Astrocyte of the spinal cord (primary cell): Measurements from ENCODE around the gene CHST12.

Source experiments
- DNase-seq: peaks from one replicate; pipeline ENCODE4 v3.0.0; 2011; ENCODE audit warnings: low read depth, low spot score
- H3K4me3 ChIP-seq: 2 replicates; pipeline ENCODE4 v1.5.1; 2011; ENCODE audit warnings: low read depth, mild to moderate bottlenecking, low read length, moderate library complexity
- in situ Hi-C: cut with HindIII; loops from 2 replicates; pipeline ENCODE4 v1.10.0; 2017; ENCODE audit warnings: low sequenced_read_pairs
- TF ChIP-seq, protein P1 (sequence below): IDR thresholded peaks from 2 replicates; pipeline ENCODE4 v1.5.1; 2012; ENCODE audit warnings: low read depth, mild to moderate bottlenecking, low read length, inconsistent platforms

The CHST12 gene

DNA sequence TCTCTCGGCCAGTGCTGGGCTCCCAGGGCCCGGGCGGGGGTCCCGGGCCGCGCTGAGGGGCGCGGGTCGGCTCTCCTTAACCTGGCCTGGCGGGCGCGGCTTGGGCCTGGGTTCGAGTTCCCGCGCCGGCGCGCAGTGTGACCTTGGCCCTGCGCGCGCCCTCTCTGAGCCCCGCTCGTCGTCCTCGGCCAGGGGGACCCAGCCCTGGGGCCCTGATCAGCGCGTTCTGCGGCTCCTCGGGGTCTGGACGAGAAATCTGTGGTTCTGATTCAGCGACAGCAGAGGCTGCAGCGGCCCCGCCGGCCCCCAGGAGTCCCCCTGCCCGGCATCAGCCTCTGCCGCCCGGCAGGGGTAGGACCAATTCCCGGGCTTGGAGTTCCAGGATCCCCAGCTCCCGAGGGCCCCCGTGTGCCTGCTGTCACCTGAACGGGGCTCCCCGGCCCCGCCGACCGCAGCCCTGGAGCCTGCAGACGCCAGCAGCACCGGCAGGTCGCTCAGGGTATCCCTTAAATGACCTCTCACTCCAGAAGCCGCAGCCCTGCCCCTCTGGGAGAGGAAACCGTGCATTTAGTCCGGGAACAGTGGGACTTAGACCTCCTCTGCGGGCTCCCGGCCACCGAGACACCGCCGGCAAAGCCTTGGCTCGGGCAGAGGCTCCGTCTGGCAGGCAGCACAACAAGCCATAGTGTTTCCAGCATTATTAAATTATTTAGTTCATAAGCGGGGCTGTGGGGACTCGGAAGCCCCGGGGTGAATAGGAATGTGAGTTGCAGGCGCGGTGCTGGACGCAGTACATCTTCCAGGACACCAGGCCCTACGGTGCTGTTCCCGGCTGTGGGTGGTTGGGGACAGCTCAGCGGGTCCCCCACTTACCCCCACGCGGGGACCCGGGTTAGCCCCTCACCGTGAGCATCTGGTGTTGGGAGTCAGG is 572 bp downstream of the CHST12 start:
- peak; percentile 36 for DNase-seq

DNA sequence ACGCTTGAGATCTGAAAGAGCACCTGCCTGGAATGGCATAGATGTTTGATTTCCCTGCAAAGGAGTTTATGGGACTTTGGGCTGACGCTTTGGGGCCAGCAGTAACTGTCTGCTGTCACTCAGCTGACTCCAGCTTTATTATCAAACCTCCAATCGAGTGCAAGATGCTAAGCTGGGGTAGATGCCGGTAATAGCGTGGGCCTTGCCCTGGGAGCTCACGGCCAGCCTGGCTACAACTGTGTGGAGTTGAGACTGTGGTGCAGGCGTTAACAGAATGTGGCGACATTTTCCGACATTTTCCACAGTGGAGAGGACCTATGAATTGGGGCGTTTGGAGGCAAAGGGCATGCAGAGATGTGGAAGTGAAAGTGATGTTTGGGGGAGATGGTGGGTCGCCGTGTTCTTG is 1.3 kb downstream of the CHST12 start:
- DNase-seq: no peak
- TF ChIP-seq, protein P1, sequence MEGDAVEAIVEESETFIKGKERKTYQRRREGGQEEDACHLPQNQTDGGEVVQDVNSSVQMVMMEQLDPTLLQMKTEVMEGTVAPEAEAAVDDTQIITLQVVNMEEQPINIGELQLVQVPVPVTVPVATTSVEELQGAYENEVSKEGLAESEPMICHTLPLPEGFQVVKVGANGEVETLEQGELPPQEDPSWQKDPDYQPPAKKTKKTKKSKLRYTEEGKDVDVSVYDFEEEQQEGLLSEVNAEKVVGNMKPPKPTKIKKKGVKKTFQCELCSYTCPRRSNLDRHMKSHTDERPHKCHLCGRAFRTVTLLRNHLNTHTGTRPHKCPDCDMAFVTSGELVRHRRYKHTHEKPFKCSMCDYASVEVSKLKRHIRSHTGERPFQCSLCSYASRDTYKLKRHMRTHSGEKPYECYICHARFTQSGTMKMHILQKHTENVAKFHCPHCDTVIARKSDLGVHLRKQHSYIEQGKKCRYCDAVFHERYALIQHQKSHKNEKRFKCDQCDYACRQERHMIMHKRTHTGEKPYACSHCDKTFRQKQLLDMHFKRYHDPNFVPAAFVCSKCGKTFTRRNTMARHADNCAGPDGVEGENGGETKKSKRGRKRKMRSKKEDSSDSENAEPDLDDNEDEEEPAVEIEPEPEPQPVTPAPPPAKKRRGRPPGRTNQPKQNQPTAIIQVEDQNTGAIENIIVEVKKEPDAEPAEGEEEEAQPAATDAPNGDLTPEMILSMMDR: no peak
- in situ Hi-C loops: no loop called here
- peak overlapping the region; percentile 64 for H3K4me3 ChIP-seq

More for the DNA sequence above, 572 bp downstream of the CHST12 start:
- TF ChIP-seq, protein P1: peak; percentile 21
- H3K4me3 ChIP-seq: peak overlapping the region; percentile 64
- in situ Hi-C loops: no loop called here

DNA sequence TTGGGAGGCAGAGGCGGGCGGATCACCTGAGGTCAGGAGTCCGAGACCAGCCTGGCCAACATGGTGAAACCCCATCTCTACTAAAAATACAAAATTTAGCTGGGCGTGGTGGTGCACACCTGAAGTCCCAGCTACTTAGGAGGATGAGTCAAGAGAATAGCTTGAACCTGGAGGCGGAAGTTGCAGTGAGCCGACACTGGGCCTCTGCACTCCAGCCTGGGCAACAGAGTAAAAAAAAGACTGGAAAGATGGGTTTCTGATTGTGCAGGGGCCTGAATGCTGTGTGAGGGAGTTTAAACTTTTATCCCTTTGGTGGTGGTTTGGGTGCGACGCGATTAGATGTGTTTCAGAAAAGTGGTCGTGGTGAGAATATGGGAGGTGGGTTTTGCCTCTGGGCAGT is 1.8 kb downstream of the CHST12 start:
- DNase-seq: no peak
- TF ChIP-seq, protein P1: no peak
- H3K4me3 ChIP-seq: no peak overlapping the region
- in situ Hi-C loops: no loop called here

DNA sequence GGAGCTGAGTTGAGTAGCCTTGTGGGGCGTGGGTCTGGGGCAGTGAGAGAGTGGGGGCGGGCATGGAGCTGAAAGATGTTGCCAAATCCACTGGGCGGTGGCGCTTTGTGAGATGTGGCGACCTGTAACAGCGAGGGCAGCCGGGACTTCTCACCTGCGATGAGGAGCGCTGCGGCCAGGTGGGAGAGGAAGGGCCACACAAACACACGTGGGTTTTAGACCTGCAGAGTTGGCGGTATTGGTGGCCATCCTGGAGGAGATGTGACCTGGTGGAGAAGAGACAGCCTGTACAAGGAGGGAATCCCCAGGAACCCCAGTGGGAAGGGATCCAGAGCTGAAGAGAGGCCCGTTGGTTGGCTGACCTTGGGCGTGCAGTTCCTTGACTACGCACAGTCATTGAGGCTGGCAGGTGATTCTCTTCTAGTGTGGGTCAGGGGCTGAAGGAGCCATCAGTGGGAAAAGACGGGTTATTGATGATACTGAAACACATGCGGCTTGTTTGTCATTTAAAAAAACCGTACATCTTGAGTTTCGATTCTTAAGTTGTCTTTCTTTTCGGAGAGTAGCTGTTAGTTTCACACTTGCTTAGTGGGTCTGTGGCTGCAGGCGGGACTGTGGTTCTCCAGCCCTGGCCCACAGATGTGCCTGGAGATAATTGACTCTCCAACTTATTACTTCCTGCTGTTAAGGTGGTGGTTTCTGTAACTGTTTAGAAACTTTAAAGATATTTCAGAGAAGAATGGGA is 2.4 kb downstream of the CHST12 start:
- TF ChIP-seq, protein P1: no peak
- in situ Hi-C loops: no loop called here
- H3K4me3 ChIP-seq: no peak overlapping the region
- no peak for DNase-seq

DNA sequence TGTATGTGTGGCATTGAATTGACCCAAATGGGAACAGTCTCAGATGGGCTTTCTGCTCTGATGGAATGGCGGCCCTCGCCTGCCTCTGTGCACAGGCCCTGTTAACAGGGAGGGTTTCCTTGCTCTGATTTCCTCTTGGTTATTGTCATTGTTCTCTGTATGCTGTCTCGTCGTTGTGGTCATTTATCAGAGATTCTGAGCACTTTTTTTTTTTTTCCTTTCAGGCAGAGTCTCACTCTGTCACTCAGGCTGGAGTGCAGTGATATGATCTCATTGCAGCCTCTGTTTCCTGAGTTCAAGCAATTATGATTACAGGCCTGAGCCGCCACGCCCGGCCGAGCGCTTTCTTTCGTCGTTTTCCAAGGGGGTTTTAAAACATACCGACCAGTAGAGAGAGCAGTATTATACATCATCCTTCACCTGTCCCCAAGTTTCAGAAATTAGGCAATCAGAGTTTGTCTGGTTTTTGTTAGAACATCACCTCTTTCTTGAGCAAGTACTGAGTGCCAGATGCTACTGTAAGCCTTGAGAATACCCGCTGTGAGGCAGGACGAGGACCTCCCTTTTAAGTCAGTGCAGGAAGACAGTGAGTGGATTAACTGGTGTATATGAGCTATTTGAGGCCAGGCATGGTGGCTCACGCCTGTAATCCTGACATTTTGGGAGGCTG is 6.5 kb downstream of the CHST12 start:
- TF ChIP-seq, protein P1: no peak
- no peak overlapping the region for H3K4me3 ChIP-seq
- no peak for DNase-seq
- in situ Hi-C loops: no loop called here

DNA sequence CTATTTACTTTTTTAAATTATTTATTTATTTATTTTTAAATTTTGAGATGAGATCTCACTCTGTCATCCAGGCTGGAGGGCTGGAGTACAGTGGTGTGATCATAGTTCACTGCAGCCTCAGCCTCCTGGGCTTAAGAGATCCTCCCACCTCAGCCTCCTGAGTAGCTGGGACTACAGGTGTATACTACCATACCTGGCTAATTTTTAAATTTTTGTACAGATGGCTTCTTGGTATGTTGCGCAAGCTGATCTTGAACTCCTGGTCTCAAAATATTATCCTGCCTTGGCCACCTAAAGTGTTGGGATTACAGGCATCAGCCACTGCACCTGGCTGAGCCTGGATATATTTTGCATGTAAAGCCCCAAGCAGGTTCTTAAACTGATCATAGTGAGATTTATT is 7.6 kb downstream of the CHST12 start:
- no peak for DNase-seq
- TF ChIP-seq, protein P1: no peak
- H3K4me3 ChIP-seq: no peak overlapping the region
- in situ Hi-C loops: no loop called here
